Ureter (tissue), 1 donor: Measurements from ENCODE around the gene PACSIN3. TPM values are rescaled to one million over a fixed set of nuclear protein-coding genes. Genes with fewer than 3 reads are reported as not detected.
"Not testable (repeated sequence)": the region's sequence is repeated elsewhere in the genome, so short reads cannot be mapped to it uniquely, and the experiment has no call there.

Experiments
- DNase-seq: peaks from one replicate; pipeline ENCODE4 v3.0.0-alpha.2; 2020; ENCODE audit warnings: low spot score
- total RNA-seq: library from RNA; stranded (reverse); gene quantifications from one replicate; pipeline ENCODE4 v1.2.4, GENCODE V29; 2023
- donor health status: DM: yes; HTN: yes; CAD: no.

The PACSIN3 gene
- 29.0 TPM for total RNA-seq

DNA sequence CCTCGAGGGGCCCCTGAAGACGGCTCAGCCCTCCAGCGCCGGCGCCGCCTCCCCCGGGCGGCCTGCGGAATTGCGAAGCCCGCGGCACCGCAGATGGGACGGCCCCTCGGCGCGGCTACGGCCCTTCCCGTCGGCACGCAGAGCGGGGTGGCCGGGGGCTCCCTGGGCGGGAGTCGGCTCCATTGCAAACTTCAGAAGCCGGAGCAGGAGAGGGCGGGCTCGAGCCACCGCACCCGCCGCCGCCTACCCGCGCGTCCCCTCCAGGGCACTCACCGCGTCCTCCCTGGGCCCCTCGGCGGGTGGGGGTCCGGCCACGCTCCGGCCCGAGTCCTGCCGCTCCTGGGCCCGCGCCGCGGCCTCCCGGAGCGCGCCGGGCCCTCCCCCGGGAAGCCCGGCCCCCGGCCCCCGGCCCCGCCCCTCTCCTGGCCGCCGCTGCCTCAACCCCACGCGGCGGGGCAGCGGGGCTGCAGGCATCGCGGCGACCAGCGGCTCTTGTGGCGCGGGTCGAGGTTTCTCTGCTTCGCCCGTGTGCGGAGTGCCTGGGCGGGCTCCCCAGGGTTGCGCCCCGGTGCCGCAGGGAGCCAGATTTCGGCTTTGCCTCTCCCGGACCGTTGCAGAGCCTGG lies at the start of gene PACSIN3:
Gene PACSIN3 (minus strand): TSS at position 359 of the 624 bp plus-strand sequence. CDS start 3,707 bp downstream, outside the sequence.
- DNase-seq, result no peak

DNA sequence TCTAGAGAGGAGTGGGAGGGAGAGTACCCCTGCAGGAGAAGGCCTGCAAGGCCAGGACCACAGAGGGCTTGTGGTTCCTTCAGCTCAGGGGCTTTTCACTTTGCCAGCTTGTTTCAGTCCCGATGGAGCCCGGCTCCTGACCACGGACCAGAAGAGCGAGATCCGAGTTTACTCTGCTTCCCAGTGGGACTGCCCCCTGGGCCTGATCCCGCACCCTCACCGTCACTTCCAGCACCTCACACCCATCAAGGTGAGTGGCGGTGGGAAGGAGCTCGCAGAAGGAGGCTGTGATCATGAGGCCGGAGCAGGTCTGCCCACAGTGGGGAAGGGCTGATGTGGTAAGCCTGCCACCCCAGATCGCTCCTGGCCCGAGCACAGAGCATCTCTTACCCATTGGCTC lies 48.9 kb upstream of the PACSIN3 start:
- no peak for DNase-seq

DNA sequence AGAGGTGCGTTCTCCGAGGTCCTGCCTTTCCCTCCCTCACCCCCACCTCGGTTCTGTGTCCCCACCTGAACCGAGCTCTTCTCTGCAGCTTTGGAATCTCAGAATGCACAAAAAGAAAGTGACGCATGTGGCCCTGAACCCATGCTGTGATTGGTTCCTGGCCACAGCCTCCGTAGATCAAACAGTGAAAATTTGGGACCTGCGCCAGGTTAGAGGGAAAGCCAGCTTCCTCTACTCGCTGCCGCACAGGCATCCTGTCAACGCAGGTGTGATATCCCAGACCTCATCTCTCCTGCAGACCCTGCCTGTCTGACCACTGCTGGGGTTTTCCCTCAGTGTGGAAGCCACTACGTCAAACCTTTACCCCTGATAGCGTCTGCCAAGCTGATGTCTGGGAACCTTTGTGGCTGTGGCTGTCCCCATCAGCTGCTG lies 48.5 kb upstream of the PACSIN3 start:
- DNase-seq, result no peak

DNA sequence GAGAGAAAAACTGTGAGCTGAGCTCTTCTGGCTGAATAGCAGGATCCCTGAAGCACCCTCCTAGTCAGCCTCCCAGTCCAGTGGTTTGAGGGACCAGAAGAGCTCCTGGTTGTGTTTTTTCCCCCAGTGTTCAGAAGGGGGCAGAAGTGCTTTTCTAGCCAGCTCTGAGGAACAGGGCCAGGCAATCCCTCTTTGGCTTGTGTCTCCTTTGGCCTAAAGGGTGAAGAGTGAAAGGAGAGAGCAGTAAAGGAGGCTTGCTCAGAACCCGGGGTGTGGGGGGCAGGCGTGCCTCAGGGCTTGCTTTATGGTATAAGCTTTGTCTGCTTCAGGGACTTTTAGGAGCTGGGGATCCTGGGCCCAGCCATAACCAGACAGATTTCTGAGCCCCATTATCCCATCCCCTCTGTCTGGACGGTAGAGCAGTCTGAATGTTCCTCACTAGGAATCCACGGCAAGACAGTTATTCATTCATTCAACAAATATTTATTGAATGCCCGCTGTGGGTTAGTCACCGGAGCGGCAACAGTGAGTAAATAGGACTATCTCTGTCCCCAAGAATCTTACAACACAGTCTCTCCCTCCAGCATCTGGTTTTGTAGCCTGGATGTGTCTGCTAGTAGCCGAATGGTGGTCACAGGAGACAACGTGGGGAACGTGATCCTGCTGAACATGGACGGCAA lies 47.9 kb upstream of the PACSIN3 start:
- DNase-seq, result no peak

DNA sequence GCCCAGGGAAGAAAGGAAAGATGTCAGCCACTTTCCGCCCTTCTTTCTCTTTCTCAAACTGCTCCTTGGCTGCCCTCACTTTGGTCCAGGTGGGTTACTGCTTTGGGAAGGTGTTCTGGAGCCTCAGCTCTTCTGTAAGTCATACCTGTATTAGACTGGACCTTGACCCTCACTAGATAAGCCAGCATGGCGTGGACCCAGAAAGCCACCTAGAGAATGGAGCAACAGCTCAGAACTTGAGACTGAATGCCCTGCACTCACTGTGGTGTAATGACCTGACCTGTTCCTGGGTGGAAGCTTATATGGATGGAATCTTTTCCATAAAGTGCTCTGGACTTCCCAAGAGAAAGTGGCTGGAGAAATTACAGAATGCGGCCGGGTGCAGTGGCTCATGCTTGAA lies 46.8 kb upstream of the PACSIN3 start:
- no peak for DNase-seq

DNA sequence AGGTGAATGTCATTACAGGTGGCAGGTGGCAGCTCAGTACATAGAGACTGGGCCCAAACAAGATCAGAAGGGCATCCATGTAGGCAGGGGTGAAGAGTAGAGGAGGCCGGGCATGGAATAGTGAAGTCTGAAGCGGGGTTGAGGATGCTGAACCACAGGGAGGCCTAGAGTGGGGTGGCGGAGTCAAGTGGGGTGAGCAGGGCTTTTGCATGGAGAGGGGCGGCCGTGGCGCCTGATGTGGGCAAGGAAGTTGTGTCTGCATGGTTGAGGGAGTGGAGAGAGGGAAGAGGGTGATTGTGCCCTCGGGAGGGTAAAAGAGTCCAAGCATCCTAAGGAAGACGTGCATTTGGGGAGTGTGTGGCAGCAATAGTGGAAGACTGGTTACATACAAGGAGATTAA lies 42.9 kb upstream of the PACSIN3 start:
- DNase-seq, result no peak

DNA sequence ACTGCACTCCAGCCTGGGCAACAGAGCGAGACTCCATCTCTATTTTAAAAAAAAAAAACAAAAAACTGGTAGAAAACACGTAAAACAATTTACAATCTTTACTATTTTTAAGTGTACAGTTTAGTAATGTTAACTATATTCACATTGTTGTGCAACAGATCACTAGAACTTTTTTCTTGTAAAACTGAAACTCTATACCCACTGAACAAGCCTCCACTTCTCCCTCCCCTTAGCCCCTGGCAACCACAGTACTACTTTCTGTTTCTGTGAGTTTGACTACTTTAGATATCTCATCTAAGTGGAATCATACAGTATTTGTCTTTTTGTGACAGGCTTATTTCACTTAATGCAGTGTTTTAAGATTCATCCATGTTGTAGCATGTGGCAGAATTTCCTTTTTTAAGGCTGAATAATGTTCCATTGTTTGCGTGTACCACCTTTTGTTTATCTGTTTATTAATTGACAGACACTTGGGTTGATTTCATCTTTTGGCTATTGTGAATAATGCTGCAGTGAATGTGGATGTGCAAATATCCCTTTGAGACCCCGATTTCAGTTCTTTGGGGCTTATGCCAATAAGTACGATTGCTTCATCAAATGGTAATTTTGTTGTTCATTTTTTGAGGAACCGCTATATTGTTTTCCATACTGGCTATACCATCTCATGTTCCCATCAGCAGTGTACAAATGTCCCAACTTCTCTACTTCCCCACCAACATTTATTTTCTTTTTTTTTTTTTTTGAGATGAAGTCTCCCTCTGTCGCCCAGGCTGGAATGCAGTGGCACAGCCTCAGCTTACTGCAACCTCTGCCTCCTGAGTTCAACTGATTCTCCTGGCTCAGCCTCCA lies 39.5 kb upstream of the PACSIN3 start:
- DNase-seq, result no peak

DNA sequence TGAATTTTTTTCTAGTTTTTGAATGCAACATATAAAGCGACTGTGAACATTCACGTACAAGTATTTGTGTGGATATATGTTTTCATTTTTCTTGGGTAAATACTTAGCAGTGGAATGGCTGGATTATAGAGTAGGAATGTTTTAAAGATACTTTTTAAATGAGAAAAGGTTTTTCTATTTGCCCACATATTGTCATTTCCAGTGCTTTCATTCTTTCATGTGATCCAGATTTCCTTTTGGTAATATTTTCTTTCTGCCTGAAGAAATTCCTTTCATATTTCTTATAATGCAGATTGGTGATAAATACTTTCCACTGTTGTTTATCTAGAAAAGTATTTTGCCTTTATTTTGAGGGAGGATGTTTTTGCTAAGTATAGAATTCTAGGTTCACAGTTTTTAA lies 36.5 kb upstream of the PACSIN3 start:
- DNase-seq, result no peak

DNA sequence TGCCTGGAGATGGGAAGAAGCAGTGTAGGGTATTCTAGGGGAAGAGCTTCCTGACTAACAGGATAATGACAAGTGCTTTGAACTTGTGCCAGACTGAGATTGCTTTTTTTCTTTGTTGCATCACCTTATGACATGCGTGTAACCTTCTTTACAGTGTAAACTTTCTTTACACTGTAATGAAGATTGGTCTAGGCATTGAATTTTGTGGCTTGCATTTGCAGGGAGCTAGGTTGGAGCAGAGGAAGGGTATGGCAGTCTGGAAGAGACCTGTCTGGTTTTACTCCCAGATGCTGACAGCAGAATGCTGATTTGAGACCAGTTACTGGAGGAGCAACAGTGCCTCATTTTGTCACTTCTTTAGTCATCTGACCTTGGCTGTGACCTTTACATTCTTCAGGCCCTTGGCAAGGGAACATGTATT lies 34.2 kb upstream of the PACSIN3 start:
- no peak for DNase-seq

DNA sequence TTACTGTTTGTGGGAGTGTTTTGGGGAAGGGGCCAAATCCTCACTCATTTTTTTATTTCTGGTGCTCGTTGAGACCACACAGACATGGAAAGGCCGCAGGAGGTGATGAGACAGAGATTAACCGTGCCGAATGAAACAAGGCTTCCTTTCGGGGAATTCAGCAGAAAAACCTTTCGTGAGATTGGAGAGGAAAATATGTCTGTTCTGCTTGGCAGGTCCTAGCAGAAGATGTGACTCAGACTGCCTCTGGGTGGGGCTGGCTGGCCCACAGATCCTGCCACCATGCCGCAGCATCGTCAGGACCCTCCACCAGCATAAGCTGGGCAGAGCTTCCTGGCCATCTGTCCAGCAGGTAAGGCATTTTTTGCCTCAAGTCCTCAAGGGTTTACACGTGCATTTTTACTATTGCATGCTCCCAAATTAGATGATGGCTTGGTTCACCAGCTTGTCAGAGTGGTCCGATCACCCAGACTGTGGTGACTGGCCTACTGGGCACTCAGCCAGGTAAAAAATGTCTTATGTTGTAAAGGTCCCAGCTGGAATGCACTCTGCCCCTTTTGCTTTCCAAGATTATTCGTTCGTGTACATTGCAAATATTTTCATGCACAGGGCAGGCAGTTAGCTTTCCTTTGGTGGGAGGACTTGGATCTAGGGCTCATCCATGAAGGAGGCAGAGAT lies 30.0 kb upstream of the PACSIN3 start:
- DNase-seq, result peak; percentile 75

DNA sequence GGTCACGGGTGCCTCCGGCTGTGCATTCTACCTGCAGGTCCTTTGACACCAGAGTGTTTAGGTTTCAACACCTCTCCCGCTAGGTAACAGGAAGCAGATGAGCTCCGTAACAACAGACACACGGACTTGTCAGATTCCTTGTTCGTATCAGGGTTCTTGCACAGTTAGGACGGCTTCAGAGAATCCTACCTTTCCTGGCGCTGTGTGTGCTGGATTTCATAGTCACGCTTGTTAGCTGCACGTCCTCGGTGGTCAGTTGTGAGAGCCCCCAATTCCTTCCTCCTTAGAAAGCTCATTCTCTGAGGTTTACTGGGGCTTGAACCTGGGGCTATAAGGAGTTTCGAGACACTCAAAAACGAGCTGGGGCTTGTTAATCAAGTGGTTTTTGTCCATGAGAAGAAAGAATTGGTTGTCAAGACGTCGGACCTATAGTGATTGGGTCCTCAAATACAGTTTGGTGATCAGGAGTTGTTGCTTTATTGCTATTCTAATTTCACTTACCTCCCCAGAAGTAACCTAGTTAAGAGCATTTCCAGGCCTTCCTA lies 29.2 kb upstream of the PACSIN3 start:
- no peak for DNase-seq

DNA sequence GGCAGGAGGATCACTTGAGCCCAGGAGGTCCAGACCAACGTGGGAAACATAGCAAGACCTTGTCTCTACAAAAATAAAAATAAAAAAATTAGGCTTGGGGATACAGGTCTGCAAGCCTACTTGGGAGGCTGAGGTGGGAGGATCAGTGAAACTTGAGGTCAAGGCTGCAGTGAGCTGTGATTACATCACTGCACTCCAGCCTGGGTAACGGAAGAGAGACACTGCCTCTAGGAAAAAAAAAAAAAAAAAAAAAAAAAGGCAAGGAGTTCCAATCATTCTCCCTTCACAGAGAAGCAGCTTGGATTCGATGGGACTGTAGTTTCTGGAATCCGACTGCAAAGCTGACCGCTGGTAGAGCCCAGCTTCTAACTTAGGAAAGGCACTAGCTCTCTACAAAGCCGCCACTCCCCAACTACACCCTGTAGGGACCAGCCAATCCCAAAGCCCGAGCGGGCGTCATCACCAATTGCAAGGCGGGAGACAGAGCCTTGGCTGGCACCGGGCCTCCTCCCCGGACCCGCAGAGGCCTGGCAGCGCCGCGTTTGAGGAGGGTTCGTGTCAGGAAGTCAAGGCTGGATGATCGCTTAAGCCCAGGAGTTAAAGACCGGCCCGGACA lies 27.8 kb upstream of the PACSIN3 start:
- peak; percentile 95 for DNase-seq

DNA sequence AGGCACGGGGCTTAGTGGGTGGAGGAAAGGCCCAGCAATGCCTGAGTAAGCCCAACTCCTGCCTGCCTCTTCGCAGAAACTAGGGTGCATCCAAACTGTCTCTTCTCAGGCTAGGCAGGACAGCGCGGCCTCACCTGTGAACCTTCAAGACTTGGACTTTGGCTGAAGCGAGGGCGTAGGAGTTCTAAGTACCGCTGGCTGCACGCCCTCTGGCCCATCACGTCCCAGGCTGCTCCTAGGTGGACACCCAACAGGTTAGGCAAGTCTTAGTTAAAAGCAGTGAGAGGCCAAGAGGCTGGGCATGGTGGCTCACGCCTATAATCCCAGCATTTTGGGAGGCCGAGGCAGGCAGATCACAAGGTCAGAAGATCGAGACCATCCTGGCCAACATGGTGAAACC lies 26.7 kb upstream of the PACSIN3 start:
- no peak for DNase-seq

DNA sequence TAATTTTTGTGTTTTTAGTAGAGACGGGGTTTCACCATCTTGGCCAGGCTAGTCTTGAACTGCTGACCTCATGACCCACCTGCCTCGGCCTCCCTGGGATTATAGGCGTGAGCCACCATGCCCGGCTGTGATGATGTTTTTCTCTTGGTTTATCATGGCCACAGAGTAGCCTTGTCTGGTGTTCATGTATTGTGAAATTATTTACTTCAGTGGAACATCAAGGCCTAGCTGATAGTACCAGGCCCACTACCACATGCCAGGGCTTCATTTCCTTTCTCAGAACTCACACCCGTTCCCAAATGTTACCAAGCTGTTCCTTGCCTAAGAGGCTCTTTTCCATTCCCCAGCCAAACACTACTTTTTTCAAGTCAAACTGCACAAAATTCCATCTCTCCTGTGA lies 22.4 kb upstream of the PACSIN3 start:
- DNase-seq, result no peak

DNA sequence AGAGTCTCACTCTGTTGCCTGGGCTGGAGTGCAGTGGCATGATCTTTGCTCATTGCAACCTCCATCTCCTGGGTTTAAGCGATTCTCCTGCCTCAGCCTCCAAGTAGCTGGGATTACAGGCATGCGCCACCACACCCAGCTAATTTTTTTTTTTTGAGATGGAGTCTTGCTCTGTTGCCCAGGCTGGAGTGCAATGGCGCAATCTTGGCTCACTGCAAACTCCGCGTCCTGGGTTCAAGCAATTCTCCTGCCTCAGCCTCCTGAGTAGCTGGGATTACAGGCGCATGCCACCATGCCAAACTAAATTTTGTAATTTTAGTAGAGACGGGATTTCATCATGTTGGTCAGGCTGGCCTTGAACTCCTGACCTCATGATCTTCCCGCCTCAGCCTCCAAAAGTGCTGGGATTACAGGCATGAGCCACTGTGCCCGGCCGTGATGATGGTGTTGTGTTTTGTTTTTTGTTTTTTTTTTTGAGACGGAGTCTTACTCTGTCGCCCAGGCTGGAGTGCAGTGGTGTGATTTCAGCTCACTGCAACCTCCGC lies 21.8 kb upstream of the PACSIN3 start:
- not testable (repeated sequence) for DNase-seq

DNA sequence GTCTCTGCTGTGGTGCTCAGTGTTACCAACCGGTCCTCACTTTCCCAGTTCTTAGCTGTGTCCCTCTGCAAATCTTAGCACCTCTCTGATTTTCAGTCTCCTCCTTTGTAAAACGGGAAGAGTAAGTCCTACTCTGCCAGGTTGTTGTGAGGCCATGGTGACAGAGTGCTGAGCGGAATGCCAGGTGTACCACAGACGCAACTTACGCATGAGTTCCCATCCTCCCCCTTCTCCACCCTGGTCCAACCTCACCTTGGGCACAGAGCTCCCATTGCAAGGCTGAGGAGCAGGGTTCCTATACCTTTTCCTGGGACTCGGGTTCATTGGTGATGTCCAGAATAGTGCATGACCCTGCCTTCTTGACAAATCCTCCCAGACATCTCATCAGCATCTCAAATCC lies 21.2 kb upstream of the PACSIN3 start:
- no peak for DNase-seq

DNA sequence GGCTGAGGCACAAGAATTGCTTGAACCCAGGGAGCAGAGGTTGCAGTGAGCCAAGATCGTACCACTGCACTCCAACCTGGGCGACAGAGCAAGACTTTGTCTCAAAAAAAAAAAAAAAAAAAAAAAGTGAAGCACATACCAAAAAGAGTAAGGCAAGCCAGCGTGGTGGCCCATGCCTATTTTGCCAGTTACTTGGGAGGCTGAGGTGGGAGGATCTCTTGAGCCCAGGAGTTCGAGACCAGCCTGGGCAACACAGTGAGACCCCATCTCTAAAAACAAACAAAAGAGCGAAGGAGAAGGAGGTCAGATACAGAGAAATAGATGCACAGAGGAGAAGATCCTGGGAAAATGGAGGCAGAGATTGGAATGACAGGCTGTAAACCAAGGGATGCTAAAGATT lies 20.3 kb upstream of the PACSIN3 start:
- DNase-seq, result not testable (repeated sequence)

DNA sequence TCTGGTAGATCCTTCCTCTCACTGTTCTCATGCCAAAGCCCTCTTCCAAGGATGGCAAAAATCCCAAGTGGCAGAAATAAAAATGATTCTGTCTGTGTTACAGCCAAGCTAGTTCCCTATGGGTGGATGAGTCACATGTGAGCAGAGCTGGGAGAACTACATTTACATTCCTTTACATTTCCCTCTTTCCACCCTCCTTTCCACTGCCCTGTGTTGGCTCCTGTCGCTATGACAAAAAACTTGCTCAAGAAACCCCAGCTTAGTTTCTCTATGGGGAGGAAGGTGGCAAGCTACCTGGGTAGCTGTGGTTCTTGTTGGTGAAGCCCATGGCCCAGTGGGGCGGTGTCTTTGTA lies 18.4 kb upstream of the PACSIN3 start:
- no peak for DNase-seq

DNA sequence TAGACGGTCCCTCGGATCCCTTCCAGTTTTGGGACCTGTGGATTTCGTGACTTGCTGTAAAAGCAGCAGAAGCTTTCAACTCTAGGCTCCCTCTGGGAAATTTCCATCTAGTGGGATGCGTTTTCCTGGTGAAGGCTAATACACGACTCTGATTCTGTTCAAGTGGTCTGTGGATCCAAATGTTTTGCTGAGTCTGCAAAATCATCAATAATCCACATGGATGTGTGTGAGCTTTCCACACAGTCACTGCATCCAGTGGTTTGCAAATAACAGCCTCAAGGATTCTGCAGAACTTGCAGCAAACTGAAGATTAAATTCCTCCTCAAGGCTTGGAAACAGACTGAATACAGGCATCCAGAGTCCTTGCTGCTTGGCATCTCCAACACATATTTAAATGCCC lies 16.3 kb upstream of the PACSIN3 start:
- no peak for DNase-seq

DNA sequence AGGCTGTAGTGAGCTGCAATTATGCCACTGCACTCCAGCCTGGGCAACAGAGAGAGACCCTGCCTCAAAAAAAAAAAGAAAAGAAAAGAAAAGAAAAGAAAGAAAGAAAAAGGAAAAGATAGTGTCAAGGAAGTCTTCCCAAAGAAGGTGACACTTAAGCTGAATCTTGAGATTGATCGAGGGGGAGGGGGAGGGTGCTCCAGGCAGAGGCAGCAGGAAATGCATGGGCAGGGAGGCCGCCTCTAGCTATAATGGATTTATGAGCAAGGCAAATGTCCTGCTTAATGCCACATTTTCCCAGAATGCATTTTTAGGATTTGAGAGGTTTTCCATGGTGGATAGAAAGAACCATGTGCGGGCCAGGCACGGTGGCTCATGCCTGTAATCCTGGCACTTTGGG lies 14.8 kb upstream of the PACSIN3 start:
- DNase-seq, result no peak

DNA sequence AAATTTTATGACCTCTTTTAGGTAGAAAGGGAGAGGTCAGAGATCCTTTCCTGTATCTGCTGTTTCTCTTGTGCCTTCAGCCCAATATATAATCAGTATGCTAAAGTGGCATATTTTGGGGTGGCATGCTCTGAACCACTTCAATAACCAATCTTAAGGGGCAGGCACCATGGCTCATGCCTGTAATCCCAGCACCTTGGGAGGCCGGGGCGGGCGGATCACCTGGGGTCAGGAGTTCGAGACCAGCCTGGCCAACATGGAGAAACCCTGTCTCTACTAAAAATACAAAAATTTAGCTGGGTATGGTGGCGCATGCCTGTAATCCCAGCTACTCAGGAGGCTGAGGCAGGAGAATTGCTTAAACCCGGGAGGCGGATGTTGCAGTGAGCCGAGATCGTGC lies 11.9 kb upstream of the PACSIN3 start:
- DNase-seq, result not testable (repeated sequence)
